Nephron progenitor cell (in vitro differentiated cells): ENCODE results near the gene MSI2.
A peak's percentile ranks its signal among the peaks of the same experiment; 100 is the strongest.

Source experiments
- DNase-seq: peaks from one replicate; pipeline ENCODE4 v3.0.0; 2021
- H3K27ac Mint-ChIP-seq: 2 replicates; pipeline ENCODE4 v1.8.0; 2021; ENCODE audit warnings: mild to moderate bottlenecking, moderate library complexity, mixed read lengths
- H3K27me3 Mint-ChIP-seq: 2 replicates; pipeline ENCODE4 v1.8.0; 2021; ENCODE audit warnings: mild to moderate bottlenecking, low read depth, mixed read lengths; ENCODE audit not compliant: poor library complexity
- H3K36me3 Mint-ChIP-seq: 2 replicates; pipeline ENCODE4 v1.8.0; 2021; ENCODE audit warnings: low read depth, mixed read lengths
- H3K4me1 Mint-ChIP-seq: 2 replicates; pipeline ENCODE4 v1.8.0; 2021; ENCODE audit warnings: mixed read lengths
- H3K4me3 Mint-ChIP-seq: 2 replicates; pipeline ENCODE4 v1.8.0; 2021; ENCODE audit warnings: mild to moderate bottlenecking, moderate library complexity, mixed read lengths
- H3K9me3 Mint-ChIP-seq: 2 replicates; pipeline ENCODE4 v1.8.0; 2021; ENCODE audit warnings: mild to moderate bottlenecking, moderate library complexity, mixed read lengths
- TF ChIP-seq, protein P1 (sequence below): fragments of 200-600 bp; sonication (generic); IDR thresholded peaks from 2 replicates; pipeline ENCODE4 v1.5.0; 2021; ENCODE audit warnings: antibody characterized with exemption

Gene MSI2

DNA sequence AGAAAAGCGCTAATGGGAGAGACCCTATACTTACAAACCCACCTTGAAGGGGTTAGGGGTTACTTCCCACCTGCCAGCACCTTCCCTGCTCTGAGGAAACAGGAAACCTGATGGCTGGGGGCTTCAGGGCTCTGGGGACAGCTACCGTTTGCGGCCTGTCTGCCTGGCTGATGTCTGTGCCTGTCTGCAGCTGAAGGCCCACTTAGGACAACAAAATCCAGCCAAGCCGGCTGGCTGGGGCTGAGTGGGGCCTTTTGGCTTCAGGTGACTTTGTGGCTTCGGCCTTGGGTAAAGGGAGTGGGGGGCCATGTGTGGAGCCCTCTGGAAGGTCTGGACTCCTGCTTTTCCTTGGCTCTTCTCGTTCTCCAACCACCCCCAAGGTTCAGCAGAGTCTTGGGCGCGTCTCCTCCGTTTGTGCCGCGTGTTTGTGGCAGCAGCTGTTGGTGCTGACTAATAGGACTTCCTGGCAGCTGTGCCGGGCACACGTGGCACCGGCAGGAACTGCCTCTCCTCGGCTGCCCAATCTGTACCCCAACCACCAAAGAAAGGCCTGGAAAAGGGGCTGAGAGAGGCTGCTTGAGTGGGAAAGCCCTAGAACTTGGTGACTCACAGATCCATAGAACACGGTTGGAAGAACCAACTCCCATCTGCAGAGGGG, 186.7 kb downstream of the MSI2 start:
- no peaks in the 10 kb centered on the region for H3K9me3 Mint-ChIP-seq
- H3K36me3 Mint-ChIP-seq = peaks cover 18% of the 10 kb centered on the region
- no peak for DNase-seq
- H3K27me3 Mint-ChIP-seq = no peaks in the 10 kb centered on the region
- TF ChIP-seq, protein P1, sequence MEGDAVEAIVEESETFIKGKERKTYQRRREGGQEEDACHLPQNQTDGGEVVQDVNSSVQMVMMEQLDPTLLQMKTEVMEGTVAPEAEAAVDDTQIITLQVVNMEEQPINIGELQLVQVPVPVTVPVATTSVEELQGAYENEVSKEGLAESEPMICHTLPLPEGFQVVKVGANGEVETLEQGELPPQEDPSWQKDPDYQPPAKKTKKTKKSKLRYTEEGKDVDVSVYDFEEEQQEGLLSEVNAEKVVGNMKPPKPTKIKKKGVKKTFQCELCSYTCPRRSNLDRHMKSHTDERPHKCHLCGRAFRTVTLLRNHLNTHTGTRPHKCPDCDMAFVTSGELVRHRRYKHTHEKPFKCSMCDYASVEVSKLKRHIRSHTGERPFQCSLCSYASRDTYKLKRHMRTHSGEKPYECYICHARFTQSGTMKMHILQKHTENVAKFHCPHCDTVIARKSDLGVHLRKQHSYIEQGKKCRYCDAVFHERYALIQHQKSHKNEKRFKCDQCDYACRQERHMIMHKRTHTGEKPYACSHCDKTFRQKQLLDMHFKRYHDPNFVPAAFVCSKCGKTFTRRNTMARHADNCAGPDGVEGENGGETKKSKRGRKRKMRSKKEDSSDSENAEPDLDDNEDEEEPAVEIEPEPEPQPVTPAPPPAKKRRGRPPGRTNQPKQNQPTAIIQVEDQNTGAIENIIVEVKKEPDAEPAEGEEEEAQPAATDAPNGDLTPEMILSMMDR = no peak
- peaks cover 97% of the 10 kb centered on the region for H3K4me1 Mint-ChIP-seq
- peak overlapping the region; percentile 92 for H3K27ac Mint-ChIP-seq
- H3K4me3 Mint-ChIP-seq = no peak overlapping the region

DNA sequence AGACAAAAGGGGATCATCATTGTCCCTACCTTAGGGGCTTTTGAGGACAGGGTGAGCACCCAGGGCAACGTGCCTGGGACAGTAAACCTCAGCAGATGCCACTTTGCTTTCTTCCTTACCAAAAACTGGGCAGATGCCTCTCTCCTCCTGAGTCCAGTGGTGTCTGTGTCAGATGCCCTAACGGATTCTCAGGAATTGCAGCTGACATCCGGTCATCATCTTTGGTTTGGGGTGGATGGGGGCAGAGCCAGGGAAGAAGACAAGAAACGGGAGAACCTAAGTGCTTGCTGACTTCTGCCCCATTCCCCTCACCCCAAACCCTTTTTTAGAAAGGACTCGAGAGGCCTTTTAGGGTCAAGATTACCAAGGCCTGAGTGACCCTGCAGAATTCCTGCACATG, 187.5 kb downstream of the MSI2 start:
- H3K4me3 Mint-ChIP-seq = no peak overlapping the region
- peaks cover 25% of the 10 kb centered on the region for H3K36me3 Mint-ChIP-seq
- H3K9me3 Mint-ChIP-seq = no peaks in the 10 kb centered on the region
- H3K27ac Mint-ChIP-seq = peak overlapping the region; percentile 92
- peaks cover 98% of the 10 kb centered on the region for H3K4me1 Mint-ChIP-seq
- H3K27me3 Mint-ChIP-seq = no peaks in the 10 kb centered on the region
- DNase-seq = no peak
- TF ChIP-seq, protein P1 = no peak

DNA sequence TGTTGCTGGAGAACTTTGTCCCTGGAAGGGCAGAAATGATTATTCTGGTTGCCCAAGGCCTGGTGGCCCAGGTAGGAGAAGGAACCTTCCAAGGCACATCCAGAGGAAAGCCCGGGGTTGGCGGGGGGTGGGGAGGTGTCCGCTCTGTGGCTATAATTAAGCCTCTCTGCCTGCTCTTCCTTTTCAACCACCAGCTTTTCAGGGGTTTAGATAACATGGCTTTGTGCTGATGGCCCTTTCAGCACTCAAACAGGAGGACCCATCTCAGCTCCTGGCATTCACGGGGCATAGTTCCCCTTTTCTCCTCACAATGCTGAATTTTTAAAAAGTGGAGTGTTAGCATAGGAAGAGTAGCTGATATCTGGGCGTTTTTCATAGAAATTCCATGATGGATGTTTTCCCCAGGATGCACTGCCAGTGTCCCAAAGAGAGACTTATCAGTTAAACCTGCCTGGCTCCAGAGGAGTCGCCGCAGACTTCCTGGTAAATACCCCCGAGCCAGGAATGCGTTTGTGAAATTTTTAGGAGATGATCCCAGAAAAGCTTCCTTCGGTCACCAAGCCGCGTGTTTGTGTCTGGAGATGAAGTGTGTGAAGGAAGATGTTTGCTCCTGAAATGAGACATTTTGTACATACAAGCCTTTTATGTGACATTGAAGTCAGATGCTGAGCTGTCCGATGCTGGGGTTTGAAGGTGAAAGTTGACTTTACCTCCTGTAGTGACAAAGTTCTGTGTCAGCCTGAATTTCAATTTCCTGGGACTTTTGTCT, 188.5 kb downstream of the MSI2 start:
- Mint-ChIP-seq H3K4me3 (peak overlapping the region; percentile 23), H3K9me3 (no peaks in the 10 kb centered on the region), H3K27me3 (no peaks in the 10 kb centered on the region), H3K4me1 (peaks cover 96% of the 10 kb centered on the region), H3K36me3 (peaks cover 26% of the 10 kb centered on the region), H3K27ac (peak overlapping the region; percentile 87)
- TF ChIP-seq, protein P1 = no peak
- no peak for DNase-seq

DNA sequence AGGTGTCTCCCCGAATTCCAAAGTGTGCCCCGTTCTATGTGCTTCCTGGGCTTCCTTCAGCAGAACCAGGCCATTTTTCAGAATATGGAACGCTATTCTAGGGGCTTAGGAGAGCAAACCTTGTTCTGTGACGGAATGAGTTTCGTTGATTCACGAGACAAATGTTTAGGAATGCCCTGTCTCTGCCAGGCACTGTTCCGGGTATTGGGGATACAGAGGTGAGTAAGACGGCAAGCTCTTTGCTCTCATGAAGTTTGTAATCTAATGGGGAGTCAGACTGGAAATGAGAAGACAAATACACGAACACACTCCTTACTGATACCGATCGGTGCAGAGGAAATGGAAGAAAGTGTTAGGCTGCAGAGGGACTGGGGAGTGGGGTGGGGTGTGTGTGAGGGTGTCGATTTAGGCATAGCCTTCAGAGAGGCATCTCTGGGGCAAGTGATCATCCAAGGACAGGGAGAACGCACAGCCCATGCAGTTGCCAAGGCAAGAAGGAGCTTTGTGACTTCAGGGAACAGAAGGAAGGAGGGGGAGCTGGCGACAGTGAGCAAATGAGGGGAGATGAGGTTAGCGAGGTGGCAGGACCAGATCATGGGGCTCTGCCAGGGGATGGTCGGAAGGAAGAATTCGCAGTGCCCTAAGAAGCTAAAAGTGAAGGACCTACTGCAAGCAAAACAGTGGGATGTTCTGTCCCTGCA, 189.6 kb downstream of the MSI2 start:
- Mint-ChIP-seq H3K9me3 (no peaks in the 10 kb centered on the region), H3K27ac (no peak overlapping the region)

DNA sequence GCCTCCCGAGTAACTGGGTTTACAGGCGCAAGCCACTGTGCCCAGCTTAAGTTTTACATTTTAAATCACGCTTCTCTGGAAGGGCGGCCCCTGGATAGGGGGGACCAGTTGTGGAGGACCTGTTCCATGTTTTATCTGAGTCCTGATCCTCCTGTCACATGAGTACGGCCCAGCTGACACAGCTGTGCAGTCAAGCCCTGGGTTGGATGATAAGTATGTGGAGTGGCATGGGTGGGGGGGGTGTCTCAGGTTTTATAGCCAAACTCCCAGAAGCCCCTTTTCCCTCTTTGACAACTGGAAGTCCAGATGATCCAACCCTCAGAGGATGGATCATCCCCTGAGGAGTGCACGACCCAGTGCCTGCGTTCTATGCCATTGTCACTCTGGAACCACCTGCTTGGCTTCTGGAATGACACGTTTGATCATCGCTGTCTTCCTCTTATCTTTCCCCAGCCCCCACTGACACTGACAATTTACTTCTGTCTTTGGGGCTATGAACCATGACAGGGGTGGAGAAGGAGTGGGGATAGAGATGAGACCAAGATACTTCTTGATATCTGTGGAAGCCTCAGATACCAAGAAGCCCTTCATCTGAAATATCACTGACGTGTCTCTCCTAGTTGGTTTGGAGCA, 191.2 kb downstream of the MSI2 start:
- peak overlapping the region; percentile 95 for H3K27ac Mint-ChIP-seq
- H3K4me3 Mint-ChIP-seq = no peak overlapping the region
- peaks cover 88% of the 10 kb centered on the region for H3K4me1 Mint-ChIP-seq

More for the DNA sequence above, 189.6 kb downstream of the MSI2 start:
- H3K4me3 Mint-ChIP-seq = no peak overlapping the region
- TF ChIP-seq, protein P1 = no peak
- H3K4me1 Mint-ChIP-seq = peaks cover 93% of the 10 kb centered on the region
- H3K36me3 Mint-ChIP-seq = peaks cover 29% of the 10 kb centered on the region
- DNase-seq = no peak
- H3K27me3 Mint-ChIP-seq = no peaks in the 10 kb centered on the region

More for the DNA sequence above, 191.2 kb downstream of the MSI2 start:
- Mint-ChIP-seq H3K36me3 (peaks cover 44% of the 10 kb centered on the region), H3K27me3 (no peaks in the 10 kb centered on the region), H3K9me3 (no peaks in the 10 kb centered on the region)
- no peak for DNase-seq
- TF ChIP-seq, protein P1 = no peak
